ENCODE results near the gene RALGAPB.
"Not testable (repeated sequence)": the region's sequence is repeated elsewhere in the genome, so short reads cannot be mapped to it uniquely, and the experiment has no call there.

DNA sequence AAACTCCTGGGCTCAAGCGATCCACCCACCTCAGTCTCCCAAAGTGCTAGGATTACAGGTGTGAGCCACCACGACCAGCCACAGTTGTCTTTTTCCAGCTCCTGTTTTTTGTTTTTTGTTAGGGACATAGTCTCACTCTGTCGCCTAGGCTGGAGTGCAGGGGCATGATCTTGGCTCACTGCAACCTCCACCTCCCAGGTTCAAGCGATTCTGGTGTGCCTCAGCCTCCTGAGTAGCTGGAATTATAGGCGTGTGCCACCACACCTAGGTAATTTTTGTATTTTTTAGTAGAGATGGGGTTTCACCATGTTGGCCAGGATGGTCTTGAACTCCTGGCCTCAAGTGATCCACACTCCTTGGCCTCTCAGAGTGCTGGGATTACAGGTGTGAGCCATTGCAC, 39.8 kb upstream of the RALGAPB start:
- TF ChIP-seq, protein P1, sequence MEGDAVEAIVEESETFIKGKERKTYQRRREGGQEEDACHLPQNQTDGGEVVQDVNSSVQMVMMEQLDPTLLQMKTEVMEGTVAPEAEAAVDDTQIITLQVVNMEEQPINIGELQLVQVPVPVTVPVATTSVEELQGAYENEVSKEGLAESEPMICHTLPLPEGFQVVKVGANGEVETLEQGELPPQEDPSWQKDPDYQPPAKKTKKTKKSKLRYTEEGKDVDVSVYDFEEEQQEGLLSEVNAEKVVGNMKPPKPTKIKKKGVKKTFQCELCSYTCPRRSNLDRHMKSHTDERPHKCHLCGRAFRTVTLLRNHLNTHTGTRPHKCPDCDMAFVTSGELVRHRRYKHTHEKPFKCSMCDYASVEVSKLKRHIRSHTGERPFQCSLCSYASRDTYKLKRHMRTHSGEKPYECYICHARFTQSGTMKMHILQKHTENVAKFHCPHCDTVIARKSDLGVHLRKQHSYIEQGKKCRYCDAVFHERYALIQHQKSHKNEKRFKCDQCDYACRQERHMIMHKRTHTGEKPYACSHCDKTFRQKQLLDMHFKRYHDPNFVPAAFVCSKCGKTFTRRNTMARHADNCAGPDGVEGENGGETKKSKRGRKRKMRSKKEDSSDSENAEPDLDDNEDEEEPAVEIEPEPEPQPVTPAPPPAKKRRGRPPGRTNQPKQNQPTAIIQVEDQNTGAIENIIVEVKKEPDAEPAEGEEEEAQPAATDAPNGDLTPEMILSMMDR (IDR thresholded peaks at IDR 0.05): not testable (repeated sequence)
- not testable (repeated sequence) for TF ChIP-seq POLR2A (IDR thresholded peaks at IDR 0.05)

Measured in body of pancreas (tissue), 4 donors.